HG02885 (cell line): ENCODE measurements around the gene FLVCR2.
"Not testable (repeated sequence)": the region's sequence is repeated elsewhere in the genome, so short reads cannot be mapped to it uniquely, and the experiment has no call there.

Experiments used
- ATAC-seq: cut with Tn5 transposase; IDR thresholded peaks from one replicate; pipeline ENCODE4 v1.9.1; 2021; ENCODE audit warnings: mild to moderate bottlenecking; ENCODE audit not compliant: unreplicated experiment, poor library complexity

FLVCR2 gene

GRCh38 chr14:75589931-75590330, 11.5 kb downstream of the FLVCR2 start:
- ATAC-seq: no peak

- no peak for ATAC-seq
These were observed 13.0 kb downstream of the FLVCR2 start for GRCh38 chr14:75591331-75591946.

- no peak for ATAC-seq
These were observed 13.7 kb downstream of the FLVCR2 start for GRCh38 chr14:75591987-75592575.

GRCh38 chr14:75595226-75595625, 16.8 kb downstream of the FLVCR2 start:
- ATAC-seq: no peak

- ATAC-seq: no peak
These were observed 18.7 kb downstream of the FLVCR2 start for GRCh38 chr14:75597149-75597548.

GRCh38 chr14:75600100-75600499, 21.7 kb downstream of the FLVCR2 start:
- ATAC-seq: not testable (repeated sequence)

- not testable (repeated sequence) for ATAC-seq
These were observed 22.6 kb downstream of the FLVCR2 start for GRCh38 chr14:75601061-75601460.

GRCh38 chr14:75602503-75602902, 24.1 kb downstream of the FLVCR2 start:
- no peak for ATAC-seq

- ATAC-seq: no peak
These were observed 26.8 kb downstream of the FLVCR2 start for GRCh38 chr14:75604979-75605851.

GRCh38 chr14:75605916-75606315, 27.5 kb downstream of the FLVCR2 start:
- no peak for ATAC-seq

- ATAC-seq: no peak
These were observed 28.6 kb downstream of the FLVCR2 start for GRCh38 chr14:75607044-75607443.

- no peak for ATAC-seq
These were observed 29.6 kb downstream of the FLVCR2 start for GRCh38 chr14:75607842-75608640.

GRCh38 chr14:75609116-75609515, 30.7 kb downstream of the FLVCR2 start:
- no peak for ATAC-seq

- no peak for ATAC-seq
These were observed 31.4 kb downstream of the FLVCR2 start for GRCh38 chr14:75609606-75610475.

GRCh38 chr14:75610834-75611233, 32.4 kb downstream of the FLVCR2 start:
- no peak for ATAC-seq

GRCh38 chr14:75612157-75612556, 33.7 kb downstream of the FLVCR2 start:
- no peak for ATAC-seq

GRCh38 chr14:75614179-75614578, 35.8 kb downstream of the FLVCR2 start:
- ATAC-seq: no peak

GRCh38 chr14:75615200-75615599, 36.8 kb downstream of the FLVCR2 start:
- no peak for ATAC-seq

- ATAC-seq: no peak
These were observed 41.1 kb downstream of the FLVCR2 start for GRCh38 chr14:75619548-75619947.

- ATAC-seq: no peak
These were observed 46.6 kb downstream of the FLVCR2 start for GRCh38 chr14:75625034-75625433.
